Measurements from ENCODE around the gene NSD1. TPM values are rescaled to one million over a fixed set of nuclear protein-coding genes. Genes with fewer than 3 reads are reported as not detected.

Gene NSD1
- total RNA-seq, 2 donors from 2014 or later: 29.8 to 32.0 TPM

GRCh38 chr5:177332031-177332895, 198.7 kb downstream of the NSD1 start:
- intact Hi-C loops (cut with DNase I): no loop called here
- H3K36me3 ChIP-seq (replicated peaks in 1 of 2; ENCODE audit: insufficient read depth in 1 of 2, low read depth in 2 of 2): peaks cover 17 to 34% of the 10 kb centered on the region in 2 donors
- H3K27me3 ChIP-seq: no peaks in the 10 kb centered on the region
- H3K27ac ChIP-seq: no peak overlapping the region
- DNase-seq (no peak), ATAC-seq (no peak)
- 86 to 93% methylated on average over 29 to 35 of the region's 35 CpGs for WGBS, 2 donors
- H3K4me1 ChIP-seq: peaks cover 26% of the 10 kb centered on the region
- no peaks in the 10 kb centered on the region for H3K9me3 ChIP-seq
- no peak overlapping the region for H3K4me3 ChIP-seq
- TF ChIP-seq, protein P1, sequence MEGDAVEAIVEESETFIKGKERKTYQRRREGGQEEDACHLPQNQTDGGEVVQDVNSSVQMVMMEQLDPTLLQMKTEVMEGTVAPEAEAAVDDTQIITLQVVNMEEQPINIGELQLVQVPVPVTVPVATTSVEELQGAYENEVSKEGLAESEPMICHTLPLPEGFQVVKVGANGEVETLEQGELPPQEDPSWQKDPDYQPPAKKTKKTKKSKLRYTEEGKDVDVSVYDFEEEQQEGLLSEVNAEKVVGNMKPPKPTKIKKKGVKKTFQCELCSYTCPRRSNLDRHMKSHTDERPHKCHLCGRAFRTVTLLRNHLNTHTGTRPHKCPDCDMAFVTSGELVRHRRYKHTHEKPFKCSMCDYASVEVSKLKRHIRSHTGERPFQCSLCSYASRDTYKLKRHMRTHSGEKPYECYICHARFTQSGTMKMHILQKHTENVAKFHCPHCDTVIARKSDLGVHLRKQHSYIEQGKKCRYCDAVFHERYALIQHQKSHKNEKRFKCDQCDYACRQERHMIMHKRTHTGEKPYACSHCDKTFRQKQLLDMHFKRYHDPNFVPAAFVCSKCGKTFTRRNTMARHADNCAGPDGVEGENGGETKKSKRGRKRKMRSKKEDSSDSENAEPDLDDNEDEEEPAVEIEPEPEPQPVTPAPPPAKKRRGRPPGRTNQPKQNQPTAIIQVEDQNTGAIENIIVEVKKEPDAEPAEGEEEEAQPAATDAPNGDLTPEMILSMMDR (IDR thresholded peaks at IDR 0.05): no peak
- no peak for TF ChIP-seq POLR2A (IDR thresholded peaks at IDR 0.05)

- WGBS, 2 donors: 87 to 96% methylated on average over 7 to 11 of the region's 13 CpGs
These were observed 199.3 kb downstream of the NSD1 start for GRCh38 chr5:177332896-177333260.

GRCh38 chr5:177333420-177334154, 200.0 kb downstream of the NSD1 start:
- TF ChIP-seq, protein P1 (IDR thresholded peaks at IDR 0.05): no peak
- no peak for TF ChIP-seq POLR2A (IDR thresholded peaks at IDR 0.05)
- Histone ChIP-seq H3K4me3 (no peak overlapping the region), H3K4me1 (peaks cover 13% of the 10 kb centered on the region), H3K9me3 (no peaks in the 10 kb centered on the region), H3K36me3 (replicated peaks in 1 of 2; ENCODE audit: insufficient read depth in 1 of 2, low read depth in 2 of 2) (peaks cover 17 to 39% of the 10 kb centered on the region in 2 donors), H3K27ac (no peak overlapping the region), H3K27me3 (no peaks in the 10 kb centered on the region)
- DNase-seq (no peak), ATAC-seq (no peak)
- intact Hi-C loops (cut with DNase I): no loop called here
- 88 to 91% methylated on average over 13 to 15 of the region's 16 CpGs for WGBS, 2 donors

More at GRCh38 chr5:177332896-177333260, 199.3 kb downstream of the NSD1 start:
- Histone ChIP-seq H3K27ac (no peak overlapping the region), H3K4me1 (peaks cover 20% of the 10 kb centered on the region), H3K4me3 (no peak overlapping the region), H3K9me3 (no peaks in the 10 kb centered on the region), H3K36me3 (replicated peaks in 1 of 2; ENCODE audit: insufficient read depth in 1 of 2, low read depth in 2 of 2) (peaks cover 17 to 35% of the 10 kb centered on the region in 2 donors), H3K27me3 (no peaks in the 10 kb centered on the region)
- intact Hi-C loops (cut with DNase I): no loop called here
- no peak for ATAC-seq
- no peak for DNase-seq
- TF ChIP-seq POLR2A (IDR thresholded peaks at IDR 0.05): no peak
- TF ChIP-seq, protein P1 (IDR thresholded peaks at IDR 0.05): no peak

GRCh38 chr5:177334155-177334551, 200.6 kb downstream of the NSD1 start:
- Histone ChIP-seq H3K27ac (no peak overlapping the region), H3K4me3 (no peak overlapping the region), H3K4me1 (peaks cover 10% of the 10 kb centered on the region), H3K9me3 (no peaks in the 10 kb centered on the region), H3K27me3 (no peaks in the 10 kb centered on the region), H3K36me3 (replicated peaks in 1 of 2; ENCODE audit: insufficient read depth in 1 of 2, low read depth in 2 of 2) (peaks cover 17 to 39% of the 10 kb centered on the region in 2 donors)
- WGBS, 2 donors: 82 to 86% methylated on average over 1 to 13 of the region's 15 CpGs
- DNase-seq (no peak), ATAC-seq (no peak)
- intact Hi-C loops (cut with DNase I): no loop called here
- TF ChIP-seq, protein P1 (IDR thresholded peaks at IDR 0.05): no peak
- TF ChIP-seq POLR2A (IDR thresholded peaks at IDR 0.05): no peak
